AG20443 (cell line): ENCODE measurements around the gene DHX30.
"Not testable (repeated sequence)": the region's sequence is repeated elsewhere in the genome, so short reads cannot be mapped to it uniquely, and the experiment has no call there.

Experiments used
- DNase-seq: peaks from one replicate; pipeline ENCODE4 v3.0.0; 2012; ENCODE audit warnings: low spot score, mixed read lengths

The DHX30 gene

GRCh38 chr3:47803480-47804025 is 615 bp downstream of the DHX30 start:
- no peak for DNase-seq

DNA sequence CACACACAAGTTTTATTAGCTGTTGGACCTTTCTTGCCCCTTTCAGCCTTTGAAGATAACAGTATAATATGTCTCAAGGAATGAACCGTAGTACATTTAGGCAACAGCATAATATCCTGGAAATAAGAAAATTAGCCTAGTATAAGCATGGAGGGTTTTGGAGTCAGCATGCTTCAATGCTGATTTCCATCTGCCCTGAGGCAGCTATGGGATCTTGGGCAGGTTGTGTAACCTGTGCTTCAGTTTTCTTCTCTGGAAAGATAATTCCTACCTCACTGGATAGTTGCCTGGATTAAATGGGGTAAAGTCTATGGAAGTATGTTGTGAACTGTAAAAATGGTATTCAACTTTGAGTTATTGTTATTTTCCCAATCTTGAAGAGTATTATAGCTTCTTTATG is 1.6 kb downstream of the DHX30 start:
- DNase-seq, result no peak

DNA sequence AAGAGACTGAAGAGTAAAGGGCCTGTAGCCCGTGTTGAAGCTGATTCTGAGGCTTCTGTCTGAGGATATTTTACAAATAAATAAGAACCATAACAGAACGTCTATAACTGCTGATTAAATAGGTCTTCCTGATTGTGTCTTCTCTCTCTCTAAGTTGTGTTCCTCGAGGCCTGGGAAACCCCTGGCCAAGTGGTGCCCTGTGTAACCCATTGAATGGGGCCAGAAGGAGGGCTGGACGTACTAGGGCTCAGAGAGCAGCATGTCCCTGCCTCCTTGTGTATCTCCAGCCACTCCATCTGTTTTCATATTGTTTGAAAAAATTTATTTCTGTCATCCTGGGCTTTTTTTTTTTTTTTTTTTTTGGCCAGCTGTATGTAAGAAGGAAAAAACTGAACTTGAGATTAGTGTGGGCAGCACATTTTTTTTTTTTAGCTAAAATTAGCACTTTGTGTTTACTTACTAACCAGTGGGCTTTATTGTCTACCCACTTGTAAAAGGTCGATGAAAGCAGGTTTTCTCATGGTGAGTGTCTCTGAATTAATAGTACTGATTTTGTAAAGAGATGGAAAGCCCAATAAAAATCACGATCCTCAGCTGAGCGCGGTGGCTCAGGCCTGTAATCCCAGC is 10.7 kb downstream of the DHX30 start:
- DNase-seq, result no peak

- no peak for DNase-seq
Measured at GRCh38 chr3:47817609-47818008, 14.7 kb downstream of the DHX30 start.

DNA sequence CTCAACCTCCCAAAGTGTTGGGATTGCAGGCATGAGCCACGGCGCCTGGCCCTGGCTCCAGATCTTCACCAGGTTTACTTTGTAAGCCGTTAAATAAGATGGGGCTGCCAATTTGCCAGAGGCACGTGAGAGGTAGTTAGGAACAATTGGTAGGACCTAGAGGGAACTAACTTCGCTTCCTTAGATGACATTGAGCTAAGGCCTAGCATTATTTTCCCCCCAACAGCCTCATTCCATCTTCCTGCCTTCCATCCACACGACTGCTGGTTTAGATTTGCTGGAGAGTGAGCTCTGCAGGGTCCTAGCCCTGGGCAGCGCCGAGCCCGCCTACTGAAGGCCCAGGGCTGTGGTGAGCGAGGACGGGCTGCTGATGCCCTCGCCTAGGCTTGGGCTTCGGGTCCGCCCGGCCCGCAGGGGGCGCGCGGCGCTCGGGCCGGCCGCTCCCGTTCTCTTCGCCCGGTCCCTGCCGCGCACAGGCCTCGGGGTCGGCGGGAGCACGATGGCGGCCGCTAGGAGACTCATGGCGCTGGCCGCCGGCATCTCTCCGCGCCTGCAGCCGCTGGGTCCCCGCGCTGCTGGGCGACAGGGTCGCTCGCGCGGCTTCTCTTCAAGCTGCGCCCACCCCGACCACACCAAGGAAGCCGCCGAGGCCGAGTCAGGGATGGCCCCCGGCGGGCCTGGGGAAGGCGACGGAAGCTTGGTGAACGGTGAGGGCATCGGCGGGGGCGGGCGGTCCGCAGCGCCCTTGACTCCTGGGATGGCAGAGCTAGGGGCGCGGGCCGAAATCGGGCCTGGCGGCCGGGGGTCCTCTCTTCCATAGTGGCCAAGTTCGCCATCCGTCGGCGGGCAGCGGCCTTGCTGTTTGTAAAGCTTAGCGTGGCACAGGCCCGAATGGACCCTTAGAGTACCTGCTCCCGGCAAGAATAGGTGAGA is 21.9 kb downstream of the DHX30 start:
- peak; percentile 99 for DNase-seq

DNA sequence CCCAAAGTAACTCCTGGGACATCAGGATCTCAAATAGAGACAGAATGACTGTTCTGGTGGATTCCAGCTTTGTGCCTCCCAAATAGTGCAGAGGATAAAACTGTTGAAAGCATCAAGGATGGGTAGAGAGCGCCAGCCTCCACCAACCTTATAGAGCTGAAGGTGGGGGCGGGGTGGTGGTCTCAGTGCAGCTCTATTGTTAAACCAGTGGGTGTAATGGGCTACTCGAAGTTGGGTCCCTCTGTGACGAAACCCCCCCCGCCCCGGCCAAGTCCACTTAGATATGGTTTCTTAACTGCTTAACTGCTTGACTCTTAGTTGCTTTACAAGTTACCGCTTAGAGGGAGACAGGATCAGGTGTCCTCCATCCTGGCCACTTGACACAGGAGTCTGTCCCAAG is 22.7 kb downstream of the DHX30 start:
- no peak for DNase-seq

DNA sequence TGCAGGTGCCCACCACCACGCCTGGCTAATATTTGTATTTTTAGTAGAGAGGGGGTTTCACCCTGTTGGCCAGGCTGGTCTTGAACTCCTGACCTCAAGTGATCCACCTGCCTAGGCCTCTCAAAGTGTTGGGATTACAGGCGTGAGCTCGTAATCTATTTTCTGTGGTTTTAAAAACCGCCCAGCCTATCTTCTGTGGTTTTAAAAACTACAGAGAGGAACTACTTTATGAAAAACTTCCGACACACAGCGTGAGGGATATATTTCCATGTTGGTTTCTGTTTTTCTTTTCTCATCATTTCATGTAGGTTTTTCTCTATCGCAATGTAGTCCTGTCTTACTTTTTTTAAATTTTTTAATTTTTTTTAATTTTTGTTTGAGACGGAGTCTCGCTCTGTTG is 26.5 kb downstream of the DHX30 start:
- not testable (repeated sequence) for DNase-seq

- no peak for DNase-seq
Measured at GRCh38 chr3:47836986-47837385, 34.0 kb downstream of the DHX30 start.

- no peak for DNase-seq
Measured at GRCh38 chr3:47838503-47838902, 35.6 kb downstream of the DHX30 start.

DNA sequence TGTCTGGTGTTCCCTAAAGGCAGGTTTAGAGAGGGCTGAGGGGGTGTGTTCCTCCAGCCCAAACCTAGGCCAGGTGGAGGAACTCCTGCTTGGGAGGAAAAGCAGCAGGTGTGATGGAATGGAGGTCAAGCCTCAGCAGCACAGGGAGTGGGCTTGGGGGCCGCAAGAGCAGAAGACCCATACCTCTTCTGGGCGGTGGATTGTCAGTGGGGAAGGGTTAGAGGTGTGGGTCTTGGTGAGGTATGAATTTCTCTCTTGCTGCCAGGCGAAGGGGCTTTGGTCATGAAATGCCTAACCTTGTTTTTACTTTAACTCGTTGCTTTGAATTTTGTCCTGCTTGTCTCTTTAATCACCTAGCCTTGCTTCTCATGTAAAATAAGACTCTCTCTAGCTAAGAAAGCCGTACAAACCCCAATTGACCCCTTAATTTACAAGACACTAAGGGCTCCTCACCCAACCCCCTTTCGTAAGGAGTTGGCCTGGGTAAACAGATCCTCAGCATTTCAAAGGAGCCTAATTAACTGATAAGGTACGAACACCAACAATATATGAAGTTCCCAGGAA is 38.9 kb downstream of the DHX30 start:
- no peak for DNase-seq

- no peak for DNase-seq
Measured at GRCh38 chr3:47846186-47846879, 43.4 kb downstream of the DHX30 start.

DNA sequence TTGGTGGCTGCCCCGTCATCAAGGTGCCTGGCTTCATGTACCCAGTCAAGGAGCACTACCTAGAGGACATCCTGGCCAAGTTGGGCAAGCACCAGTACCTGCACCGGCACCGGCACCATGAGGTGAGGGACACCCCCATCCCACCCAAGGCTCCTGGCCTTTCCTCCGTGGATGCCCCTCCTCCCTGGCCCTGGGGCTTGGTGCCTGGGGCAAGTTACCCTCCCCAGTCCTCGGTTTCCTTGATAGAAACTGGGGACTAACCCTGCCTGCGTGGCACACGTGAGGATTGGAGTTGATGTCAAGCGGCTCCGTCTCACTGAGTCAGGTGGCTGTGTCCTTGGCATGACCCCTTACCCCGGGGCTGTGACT is 43.9 kb downstream of the DHX30 start:
- DNase-seq, result no peak

- DNase-seq, result no peak
Measured at GRCh38 chr3:47847260-47847659, 44.3 kb downstream of the DHX30 start.

GRCh38 chr3:47847801-47848518 is 45.0 kb downstream of the DHX30 start:
- DNase-seq, result no peak

DNA sequence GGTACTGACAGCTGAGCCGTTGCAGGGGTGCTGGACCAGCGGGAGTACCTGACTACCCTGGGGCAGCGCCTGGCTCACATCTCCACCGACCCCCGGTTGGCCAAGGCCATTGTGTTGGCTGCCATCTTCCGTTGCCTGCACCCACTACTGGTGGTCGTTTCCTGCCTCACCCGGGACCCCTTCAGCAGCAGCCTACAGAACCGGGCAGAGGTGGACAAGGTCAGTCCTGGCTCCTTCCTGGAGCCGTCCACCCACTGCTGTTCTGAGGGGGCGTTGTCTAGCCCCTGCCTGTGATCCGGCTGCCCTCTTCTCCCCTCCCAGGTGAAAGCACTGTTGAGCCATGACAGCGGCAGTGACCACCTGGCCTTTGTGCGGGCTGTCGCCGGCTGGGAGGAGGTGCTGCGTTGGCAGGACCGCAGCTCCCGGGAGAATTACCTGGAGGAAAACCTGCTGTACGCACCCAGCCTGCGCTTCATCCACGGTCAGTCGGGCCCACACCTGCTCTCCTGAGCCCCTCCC is 45.7 kb downstream of the DHX30 start:
- DNase-seq, result no peak

GRCh38 chr3:47849186-47849698 is 46.3 kb downstream of the DHX30 start:
- no peak for DNase-seq

DNA sequence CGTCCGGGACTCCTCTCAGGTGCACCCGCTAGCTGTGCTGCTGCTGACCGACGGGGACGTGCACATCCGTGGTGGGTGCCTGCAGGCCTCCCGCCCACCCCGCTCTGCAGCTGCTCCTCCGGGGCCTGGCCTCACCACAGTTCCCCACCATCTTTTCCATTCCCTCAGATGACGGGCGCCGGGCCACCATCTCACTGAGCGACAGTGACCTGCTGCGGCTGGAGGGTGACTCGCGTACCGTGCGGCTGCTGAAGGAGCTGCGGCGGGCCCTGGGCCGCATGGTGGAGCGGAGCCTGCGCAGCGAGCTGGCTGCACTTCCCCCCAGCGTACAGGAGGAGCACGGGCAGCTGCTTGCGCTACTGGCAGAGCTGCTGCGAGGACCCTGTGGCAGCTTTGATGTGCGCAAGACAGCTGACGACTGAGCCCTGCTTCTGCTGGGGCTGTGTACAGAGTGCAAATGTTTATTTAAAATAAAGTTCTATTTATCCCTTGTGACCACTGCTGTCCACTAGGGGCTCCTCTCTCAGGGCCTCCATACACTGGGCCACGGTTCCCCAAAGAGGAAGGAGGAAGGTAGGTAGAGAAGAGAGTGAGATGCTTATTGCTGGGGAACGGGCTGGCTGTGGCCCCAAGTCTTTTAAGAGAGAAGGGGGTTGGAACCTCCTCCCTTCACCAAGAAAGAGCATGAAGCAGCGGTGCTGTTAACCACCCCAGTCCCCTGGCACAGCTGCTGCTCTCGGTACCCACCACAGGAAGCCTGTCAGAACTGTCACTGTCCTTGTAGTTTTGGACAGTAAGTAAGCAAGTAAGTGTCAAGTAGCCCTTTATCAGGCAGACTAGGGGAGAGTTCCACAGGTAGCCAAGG is 47.0 kb downstream of the DHX30 start:
- DNase-seq, result peak; percentile 61

- no peak for DNase-seq
Measured at GRCh38 chr3:47850564-47851410, 47.8 kb downstream of the DHX30 start.

GRCh38 chr3:47851888-47852603 is 49.1 kb downstream of the DHX30 start:
- no peak for DNase-seq
